GM19240 (cell line): Measurements from ENCODE around the gene COL4A2.
"Not testable (repeated sequence)": the region's sequence is repeated elsewhere in the genome, so short reads cannot be mapped to it uniquely, and the experiment has no call there.

ENCODE experiments used
- DNase-seq: peaks from one replicate; pipeline ENCODE4 v3.0.0; 2011; ENCODE audit warnings: low spot score; ENCODE audit not compliant: insufficient read length

COL4A2 gene

DNA sequence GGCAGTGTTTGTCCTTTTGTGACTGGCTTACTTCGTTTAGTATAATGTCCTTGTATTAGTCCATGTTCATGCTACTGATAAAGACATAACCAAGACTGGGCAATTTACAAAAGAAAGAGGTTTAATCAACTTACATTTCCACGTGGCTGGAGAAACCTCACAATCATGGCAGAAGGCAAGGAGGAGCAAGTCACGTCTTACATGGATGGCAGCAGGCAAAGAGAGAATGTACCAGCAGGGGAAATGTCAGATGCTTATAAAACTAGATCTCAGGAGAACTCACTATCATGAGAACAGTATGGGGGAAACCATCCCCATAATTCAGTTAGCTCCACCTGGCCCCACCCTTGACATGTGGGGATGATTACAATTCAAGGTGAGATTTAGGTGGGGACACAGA, 14.5 kb downstream of the COL4A2 start:
- not testable (repeated sequence) for DNase-seq

DNA sequence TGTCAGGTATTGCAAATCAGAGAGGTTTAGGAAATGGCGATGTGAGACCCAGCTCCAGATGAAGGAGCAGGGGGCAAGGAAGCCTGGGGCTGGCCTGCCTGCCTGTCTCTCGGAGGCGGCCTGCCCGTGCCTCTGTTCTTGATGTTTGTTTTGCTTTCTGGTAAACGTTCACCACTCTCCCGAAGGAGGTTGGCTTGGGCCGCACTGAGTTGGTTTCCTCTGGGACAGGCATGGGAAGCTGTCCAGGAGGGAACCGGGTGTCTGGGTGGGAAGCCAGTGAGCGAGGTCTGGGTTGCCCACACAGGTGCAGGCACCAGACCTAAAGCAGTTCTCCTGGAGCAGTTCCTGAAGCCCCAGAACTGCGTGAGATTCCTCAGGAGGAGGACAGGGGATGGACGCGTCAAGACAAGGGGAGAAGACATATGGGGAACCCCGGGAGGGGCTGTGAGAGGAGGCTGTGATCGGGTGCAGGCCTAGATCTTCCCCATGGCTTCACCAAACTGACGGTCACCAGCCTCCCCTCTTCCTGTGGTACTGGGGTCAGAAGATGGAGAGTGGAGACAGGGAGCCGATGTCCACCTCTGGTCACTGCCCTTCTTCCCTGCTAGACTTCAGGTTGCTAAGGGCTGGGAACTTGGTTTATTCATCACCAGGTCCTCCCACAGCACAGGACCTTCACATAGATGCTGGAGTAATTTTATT, 15.2 kb downstream of the COL4A2 start:
- DNase-seq = no peak

DNA sequence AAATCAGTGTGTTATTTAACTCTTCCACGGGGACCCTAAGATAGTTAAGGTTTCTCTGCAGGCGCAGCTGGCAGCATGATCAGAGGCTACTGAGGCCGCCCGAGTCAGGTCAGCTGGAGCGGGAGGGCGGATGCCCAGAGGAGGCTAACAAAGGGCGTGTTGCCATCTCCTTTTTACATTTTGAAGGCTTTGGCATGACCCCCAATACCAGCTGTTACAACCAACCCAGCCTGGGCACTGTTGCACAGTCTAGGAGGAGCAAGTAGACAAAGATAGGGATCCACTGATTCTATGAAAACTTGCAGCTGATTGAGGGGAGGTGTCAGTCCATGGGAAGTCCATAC, 15.7 kb downstream of the COL4A2 start:
- DNase-seq = no peak

DNA sequence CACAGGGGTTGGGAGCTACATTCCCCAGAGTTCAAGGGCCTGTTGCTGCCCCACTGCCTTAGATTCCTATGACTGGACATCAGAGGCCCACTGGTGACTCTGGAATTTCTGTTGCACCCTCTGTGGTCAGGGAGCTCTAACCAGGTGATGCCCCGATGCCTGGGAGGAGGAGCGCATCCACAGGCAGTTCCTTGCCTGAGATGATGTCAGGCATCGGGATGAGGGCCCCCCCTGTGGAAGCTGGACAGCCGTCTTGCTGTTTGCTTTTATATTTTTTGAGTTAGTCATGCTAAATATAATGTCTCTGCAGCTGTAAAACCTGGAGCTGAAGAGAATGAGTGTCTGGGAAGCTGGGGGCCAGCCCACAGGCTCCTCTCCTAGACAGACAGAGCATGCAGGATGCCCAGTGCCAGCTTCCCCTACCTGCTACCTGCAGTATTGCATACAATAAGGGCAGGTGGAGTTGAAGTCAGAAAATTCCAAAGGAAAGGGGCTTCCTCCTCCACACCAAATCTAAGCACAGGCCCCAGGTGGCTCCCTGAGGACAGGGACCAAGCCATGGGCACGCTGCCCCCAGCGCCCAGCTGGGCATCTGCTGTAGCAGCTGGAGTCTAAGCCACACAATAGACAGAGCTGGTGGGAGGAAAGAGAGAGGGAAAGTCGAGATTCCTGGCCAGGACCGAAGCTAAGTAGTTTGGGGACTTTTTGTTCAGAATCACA, 16.2 kb downstream of the COL4A2 start:
- no peak for DNase-seq

DNA sequence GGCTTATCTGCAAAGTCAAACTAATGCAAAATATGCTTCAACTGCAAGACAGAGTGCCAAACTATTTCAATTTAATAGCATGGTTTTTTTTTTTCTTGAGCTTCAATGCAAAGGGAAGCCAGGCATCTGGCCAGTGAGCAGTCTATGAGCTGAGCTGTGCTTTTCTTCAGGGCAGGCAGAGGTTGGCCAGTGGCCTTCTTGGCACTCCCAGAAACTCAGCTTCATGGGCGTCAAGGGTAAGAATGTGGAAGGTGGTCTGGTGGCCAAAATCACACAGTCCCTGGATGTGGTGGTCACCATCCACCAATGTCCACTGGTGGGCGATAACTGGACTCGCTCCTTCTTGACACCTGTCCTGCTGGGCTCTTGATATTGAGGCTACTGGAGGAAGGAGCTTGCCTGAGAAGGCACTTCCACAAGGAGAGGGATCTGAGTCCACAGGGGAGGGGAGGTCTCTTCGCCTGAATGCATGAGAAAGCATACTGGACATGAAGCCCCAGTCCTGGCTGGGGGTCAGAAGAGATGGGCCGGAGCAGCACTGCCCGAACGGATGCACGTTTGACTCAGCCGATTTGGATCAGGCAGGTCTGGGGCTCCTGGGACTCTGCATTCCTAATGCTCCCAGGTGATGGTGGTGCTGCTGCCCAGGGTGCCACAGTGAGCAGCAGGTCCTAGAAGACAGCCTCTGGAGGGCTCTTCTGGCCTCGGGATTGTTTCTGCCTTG, 17.1 kb downstream of the COL4A2 start:
- no peak for DNase-seq

DNA sequence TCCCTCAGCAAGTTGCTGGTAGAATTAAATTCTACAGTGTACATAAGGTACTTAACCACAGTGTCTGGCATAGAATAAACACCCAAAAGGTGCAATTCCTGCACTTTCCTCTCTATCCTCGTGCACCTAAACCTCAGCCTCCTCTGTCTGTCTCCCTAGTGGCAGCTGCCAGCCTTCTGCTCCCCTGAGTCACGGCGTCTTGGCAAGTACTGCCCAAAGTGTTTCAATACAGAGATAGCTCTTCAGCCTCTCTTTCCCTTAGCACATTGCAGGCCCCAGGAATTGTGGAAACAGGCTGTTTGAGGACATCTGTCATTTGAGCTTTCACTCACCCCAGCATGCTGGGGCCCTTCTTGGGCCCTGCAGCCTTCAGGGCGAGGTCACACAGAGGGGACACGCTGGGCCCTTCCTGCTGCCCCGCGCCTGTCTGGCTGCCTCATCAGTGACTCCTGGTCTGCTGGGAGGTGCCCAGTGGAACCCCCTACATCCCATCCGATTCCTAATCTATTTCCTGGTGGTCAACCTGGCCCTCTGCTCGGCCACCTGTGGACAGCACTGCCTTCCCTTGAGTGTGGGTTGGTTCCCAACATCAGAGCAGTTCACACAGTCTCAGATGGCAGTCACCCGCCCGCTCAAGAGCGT, 19.3 kb downstream of the COL4A2 start:
- no peak for DNase-seq

DNA sequence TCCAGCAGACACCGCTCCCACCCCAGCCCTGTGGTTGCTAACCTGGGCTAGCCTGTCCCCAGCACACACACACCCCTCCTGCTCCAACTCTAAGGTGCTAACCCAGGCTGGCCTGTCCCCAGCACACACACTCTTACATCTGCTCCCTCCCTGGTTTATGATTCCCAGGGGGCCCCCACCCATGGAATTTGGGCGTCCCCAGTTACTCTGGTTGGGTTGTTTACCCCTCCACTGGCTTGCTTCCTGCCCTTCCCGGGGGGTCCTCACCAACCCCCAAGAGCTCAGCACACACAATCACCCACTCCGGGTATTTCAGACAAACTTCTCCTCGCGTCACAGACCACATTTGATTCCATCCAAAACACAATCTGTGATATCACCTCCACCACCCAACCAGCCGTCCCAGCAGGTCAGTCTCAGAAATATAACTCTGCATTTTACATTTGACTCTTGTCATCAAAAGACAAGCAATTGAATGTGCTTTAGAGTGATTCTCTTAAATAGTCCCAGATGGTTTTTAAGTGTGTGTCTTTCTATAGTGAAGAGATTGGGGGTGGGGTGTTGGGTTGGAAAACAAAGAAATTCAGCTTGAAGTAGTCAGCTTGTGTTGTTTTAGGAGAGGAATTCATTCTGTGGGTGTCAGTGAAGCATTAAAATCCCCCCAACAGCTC, 20.1 kb downstream of the COL4A2 start:
- DNase-seq = no peak

DNA sequence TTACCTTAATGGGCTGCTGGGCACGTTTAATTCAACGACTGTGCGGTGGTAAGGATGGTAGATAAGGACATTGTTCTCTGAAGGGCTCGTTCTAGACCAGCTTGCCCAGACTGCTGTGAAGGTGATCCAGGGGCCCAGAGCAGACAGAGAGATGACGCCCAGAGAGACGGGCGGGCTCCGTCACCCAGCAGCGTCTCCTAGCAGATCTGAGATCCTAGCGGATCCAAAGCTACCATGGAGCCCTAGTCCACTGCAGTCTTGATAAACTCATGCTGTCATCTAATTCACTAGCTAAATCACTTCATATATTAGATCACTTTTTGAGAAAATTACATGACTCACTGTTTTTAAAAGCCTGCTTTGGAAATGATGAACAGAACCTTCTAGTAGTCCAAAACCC, 21.5 kb downstream of the COL4A2 start:
- DNase-seq = no peak

DNA sequence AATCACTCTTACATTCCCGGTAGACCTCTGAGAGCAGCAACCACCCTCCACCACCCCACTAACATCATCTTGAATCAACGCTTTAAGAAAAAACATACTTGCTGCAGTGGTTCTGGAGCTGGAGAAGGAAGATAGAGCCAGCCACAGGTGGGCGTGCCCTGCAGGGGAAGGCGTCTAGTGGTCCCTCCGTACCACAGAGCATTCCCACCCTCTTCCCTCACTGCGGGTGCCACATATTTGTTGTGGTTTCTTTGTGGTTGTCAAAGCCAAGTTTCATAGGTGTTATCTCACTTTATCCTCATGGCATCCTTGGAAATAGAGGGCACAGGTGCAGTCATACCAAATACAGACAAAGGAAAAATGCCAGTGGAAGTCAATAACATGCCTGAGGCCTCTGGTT, 22.2 kb downstream of the COL4A2 start:
- DNase-seq = no peak

DNA sequence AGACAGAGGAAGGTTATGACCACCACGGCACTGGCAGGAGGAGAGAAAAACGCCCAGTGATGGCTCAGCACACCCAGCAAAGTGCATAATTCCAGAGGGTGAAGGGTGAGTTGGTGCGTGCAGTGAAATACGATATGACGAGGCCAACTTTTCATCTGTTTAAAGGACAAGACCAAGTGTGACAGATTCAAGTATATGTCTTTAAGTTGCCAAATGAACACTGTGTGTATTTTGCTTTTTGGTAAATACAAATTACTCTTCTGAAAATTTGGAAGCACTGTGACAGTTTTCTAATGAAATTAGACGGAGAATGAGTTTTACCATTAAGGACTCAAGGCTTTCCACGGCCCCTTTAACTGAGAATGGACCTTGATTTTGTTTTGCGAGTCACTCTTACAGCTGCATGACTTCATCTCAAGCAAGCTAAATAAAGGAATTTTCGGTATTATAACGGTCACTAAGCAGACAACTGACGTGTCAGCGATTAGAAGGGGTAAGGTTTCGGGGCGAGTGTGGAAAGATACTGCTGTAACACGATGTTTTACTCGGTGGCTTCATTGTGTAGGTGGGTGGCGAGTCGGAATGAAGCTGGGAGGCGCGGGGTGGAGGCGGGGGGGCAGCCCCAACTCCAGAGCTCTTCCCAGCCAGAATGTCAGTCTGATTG, 22.8 kb downstream of the COL4A2 start:
- DNase-seq = no peak

DNA sequence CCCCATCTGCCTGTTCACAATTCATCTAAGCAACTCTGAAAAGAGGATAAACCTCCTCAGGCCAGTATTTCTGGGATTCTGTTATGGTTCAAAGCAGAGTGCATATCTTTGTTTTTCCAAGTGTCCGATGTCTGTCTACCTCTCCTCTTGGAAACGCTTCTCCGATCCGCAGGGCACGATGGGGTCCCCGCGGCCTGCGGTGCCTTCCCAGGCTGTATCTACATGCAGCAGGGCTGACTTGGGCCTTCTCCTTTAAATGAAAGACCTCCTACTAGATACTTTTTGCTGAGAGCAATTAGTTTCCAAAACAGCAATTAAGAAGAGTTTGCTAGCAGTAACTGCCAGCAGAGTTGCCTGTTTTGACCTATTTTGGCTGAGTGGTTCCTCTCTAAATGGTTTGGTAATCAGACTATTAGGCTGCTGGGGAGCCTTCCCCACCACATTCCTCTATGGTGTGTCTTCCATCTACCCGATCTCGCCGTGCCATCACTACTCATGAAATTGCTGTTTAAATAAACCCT, 23.5 kb downstream of the COL4A2 start:
- DNase-seq = no peak

DNA sequence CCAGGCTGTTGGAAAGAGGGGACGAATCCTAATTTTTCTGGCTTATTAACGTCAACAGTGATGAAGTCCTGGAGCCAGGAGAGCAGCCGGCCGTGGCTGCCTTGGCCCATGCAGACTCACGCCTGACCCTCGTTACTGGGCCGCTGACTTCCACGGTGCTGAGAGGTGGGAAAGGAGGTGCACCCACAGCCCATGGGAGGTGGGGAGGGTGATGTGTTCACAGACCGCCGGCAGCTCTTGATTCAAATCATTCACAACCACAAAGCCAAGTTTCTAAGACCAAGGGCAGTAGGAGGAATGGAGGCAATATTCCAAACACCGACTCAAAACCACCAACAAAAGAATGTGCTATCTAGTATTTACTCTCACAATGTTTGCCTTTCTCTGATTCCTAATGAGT, 24.3 kb downstream of the COL4A2 start:
- no peak for DNase-seq

DNA sequence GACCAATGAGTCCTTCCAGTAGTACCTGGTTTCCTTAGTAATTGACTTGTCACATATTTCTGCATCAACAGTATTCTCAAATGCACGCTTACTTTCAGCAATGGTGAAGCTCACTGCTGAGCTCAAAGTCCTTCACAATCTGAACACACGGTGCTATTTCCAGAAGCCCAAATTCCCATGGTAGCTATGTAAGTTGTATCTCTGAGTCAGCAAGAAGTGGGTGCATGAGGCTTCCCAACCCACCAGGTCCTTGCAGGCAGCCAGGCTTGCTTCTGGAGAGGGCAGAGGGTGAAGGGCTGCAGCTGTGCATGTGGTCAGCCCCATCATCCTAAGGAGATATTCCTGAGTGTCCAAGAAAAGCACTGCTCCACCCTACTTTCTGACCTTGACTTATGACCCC, 25.7 kb downstream of the COL4A2 start:
- no peak for DNase-seq

DNA sequence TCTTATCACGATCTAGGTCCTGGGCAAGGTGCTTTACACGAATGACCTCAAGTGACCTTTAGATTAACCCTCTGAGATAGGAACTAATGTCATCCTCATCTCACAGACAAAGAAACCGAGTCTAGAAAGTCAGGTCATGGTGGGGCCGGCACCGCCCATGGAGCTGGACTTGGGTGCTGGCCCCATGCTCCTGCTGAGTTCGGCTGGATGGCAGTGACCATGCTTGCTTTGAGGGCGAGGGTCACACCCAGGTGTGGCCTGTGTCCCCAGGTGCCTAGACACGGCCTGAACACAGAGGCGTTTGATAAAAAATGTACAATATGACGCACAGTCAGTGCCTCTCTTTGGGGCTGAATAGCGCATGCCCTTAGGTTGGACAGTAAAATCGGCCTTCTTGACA, 26.8 kb downstream of the COL4A2 start:
- no peak for DNase-seq

DNA sequence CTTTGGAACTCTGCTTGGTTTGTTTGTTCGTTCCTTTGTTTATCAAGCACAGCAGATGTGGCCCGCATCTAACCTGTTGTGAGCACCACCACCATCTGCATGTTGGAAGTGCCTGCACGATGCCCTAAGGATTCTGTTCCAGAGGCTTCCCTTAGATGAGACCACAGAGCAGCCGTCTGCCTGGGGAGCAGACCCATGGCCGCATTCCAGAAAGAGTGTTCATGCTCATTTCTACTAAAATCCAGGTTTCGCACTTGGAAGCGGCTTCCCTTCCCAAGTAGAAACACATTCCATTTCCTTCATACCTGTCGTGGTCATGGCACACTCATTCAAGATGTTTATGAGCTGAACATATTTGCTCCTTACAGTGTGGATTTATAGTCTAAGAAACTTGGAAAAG, 27.2 kb downstream of the COL4A2 start:
- no peak for DNase-seq

DNA sequence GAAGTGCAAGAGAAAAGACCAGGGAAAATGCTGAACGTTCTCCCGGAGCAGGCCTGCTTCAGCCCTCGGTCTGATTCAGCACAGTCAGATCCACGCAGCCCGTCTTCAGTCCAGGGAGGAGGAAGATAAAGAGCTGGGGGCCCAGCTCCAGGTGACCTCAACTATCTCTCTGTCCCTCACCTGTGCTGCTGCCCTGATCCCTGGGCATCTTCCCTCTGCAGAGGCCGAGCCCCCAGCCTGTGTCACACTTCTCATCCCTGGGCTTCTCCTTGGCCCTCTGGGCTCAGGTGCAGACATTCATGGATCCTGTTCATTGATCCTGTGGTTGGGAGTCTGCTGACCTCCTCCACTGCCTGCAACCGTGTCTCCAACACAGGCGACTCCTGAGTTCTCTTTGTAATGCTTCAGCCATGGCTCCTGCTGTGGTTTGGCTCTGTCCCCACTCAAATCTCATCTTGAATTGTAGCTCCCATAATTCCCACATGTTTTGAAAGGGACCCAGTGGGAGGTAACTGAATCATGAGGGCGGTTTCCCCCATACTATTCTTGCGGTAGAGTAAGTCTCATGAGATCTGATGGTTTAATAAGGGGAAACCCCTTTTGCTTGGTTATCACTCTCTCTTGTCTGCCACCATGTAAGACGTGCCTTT, 27.9 kb downstream of the COL4A2 start:
- no peak for DNase-seq

DNA sequence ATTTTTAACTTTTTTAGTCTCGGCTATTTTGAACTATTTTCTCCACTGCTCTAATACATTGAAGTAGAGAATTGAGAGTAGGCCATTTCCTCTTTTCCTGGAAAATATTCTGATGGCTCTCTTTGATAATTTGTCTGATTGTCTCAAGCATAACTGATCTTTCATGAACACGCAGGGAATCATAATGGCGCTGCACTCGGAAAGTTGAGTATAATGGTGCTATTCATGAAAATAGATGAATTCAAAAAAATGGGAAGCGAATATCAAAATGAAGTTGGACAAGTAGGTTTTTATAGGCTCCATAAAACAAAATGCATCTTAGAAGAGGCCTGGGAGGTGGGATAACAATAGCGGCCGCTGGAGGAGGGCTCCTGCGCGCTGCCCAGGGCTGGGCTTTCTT, 29.0 kb downstream of the COL4A2 start:
- DNase-seq = no peak

DNA sequence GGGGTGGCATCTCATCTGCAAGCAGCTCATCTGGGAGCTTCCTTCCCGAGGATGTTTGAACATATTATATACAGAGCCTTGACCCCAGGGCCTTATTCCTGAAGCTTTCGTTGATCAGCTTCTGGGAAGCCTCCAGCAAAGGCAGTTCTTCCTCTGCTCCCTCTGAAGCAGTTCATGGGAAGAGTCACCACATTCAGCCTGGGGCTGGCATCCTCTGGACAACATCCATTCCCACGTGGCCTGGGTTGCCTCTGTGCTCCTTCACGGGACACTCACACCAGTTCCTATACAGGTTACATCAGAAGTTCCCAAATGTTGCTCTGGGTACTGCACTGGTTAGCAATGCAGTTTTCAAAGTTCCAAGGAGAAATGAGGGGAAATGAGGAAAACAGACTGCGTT, 29.6 kb downstream of the COL4A2 start:
- DNase-seq = no peak

DNA sequence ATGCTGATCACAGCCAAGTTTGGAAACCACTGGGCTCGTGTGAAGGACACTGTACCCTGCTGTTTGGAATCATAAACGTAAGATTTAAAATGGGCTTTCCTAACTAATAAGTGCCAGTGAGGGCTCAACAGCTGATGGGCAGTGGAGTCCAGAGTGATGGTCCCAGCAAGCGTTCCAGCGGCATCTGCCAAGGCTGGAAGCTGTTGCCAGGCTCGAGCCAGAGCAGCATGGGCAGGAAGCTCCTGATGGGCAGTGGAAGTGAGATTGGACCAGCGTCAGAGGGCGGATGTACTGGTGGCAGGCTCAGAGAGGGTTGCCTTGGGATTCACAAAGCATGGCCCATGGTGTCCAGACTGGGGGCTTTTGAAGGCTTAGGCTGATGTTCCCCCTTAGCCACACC, 30.2 kb downstream of the COL4A2 start:
- DNase-seq = no peak

DNA sequence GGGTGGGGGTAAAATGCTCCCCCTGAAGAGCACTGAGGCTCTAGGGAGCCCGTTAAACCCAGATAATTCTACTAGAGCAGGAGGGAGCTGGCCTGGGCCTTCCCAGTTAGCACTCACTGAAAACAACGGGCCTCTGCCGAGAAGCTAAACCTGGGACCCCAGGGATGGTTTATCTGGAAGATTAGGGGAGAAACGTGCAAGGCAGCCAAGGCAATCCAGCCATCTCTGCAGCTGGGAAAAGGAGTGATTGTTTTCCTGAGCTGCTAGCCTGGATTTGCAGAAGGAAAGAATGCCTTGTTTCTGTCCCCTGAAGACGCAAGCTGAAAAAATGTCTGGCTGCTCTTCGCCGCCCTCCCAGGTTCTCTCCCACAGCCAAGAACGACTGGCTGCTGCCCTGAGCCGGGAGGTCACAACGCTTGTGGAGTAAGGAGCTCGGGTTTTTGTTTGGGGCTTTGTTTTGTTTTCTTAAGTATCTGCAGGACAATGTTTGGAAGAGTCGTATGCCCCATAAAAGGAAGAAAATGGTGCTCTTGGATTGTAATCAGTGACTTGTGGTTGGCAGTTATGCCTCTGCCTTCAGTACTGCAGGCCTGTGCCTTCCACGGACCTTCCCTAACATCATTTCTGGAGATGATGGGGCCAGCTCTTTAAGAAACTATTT, 31.5 kb downstream of the COL4A2 start:
- no peak for DNase-seq
